GM18499 (cell line): Measurements from ENCODE around the gene NARS2.

Source experiments
- ATAC-seq: cut with Tn5 transposase; IDR thresholded peaks from one replicate; pipeline ENCODE4 v1.9.1; 2021; ENCODE audit warnings: moderate number of reproducible peaks; ENCODE audit not compliant: insufficient read depth, unreplicated experiment

The NARS2 gene

GRCh38 chr11:78451371-78452150 is 123.1 kb downstream of the NARS2 start:
- no peak for ATAC-seq

GRCh38 chr11:78450866-78451265 is 123.8 kb downstream of the NARS2 start:
- ATAC-seq = no peak

GRCh38 chr11:78449866-78450265 is 124.8 kb downstream of the NARS2 start:
- ATAC-seq = no peak

- ATAC-seq = no peak
Measured at GRCh38 chr11:78446210-78446609, 128.5 kb downstream of the NARS2 start.

- ATAC-seq = no peak
Measured at GRCh38 chr11:78444726-78445125, 129.9 kb downstream of the NARS2 start.

GRCh38 chr11:78441956-78442355 is 132.7 kb downstream of the NARS2 start:
- no peak for ATAC-seq

GRCh38 chr11:78438298-78438975 is 136.2 kb downstream of the NARS2 start:
- no peak for ATAC-seq

GRCh38 chr11:78432956-78433355 is 141.7 kb downstream of the NARS2 start:
- no peak for ATAC-seq

- ATAC-seq = no peak
Measured at GRCh38 chr11:78432058-78432515, 142.6 kb downstream of the NARS2 start.

- ATAC-seq = no peak
Measured at GRCh38 chr11:78429660-78430059, 145.0 kb downstream of the NARS2 start.

GRCh38 chr11:78429209-78429608 is 145.5 kb downstream of the NARS2 start:
- no peak for ATAC-seq

GRCh38 chr11:78428773-78429172 is 145.9 kb downstream of the NARS2 start:
- no peak for ATAC-seq

GRCh38 chr11:78428266-78428636 is 146.4 kb downstream of the NARS2 start:
- no peak for ATAC-seq

- ATAC-seq = no peak
Measured at GRCh38 chr11:78427615-78428265, 146.9 kb downstream of the NARS2 start.

- ATAC-seq = no peak
Measured at GRCh38 chr11:78426845-78427244, 147.8 kb downstream of the NARS2 start.

- no peak for ATAC-seq
Measured at GRCh38 chr11:78425399-78426070, 149.1 kb downstream of the NARS2 start.

- no peak for ATAC-seq
Measured at GRCh38 chr11:78424334-78425270, 150.1 kb downstream of the NARS2 start.

GRCh38 chr11:78423241-78423640 is 151.4 kb downstream of the NARS2 start:
- ATAC-seq = no peak

GRCh38 chr11:78420796-78421209 is 153.9 kb downstream of the NARS2 start:
- no peak for ATAC-seq
